Endodermal cell (in vitro differentiated cells): Measurements from ENCODE around the gene ZCWPW1. TPM values are rescaled to one million over a fixed set of nuclear protein-coding genes. Genes with fewer than 3 reads are reported as not detected.

Experiments
- DNase-seq: peaks from one replicate; pipeline ENCODE4 v3.0.0-alpha.2; 2017
- H3K27ac ChIP-seq: 2 replicates; pipeline ENCODE4 v1.5.1; 2013; ENCODE audit warnings: mild to moderate bottlenecking, low read depth, low read length, moderate library complexity
- H3K27me3 ChIP-seq: 2 replicates; pipeline ENCODE4 v1.6.1; 2013; ENCODE audit warnings: mild to moderate bottlenecking, low read length, moderate library complexity; ENCODE audit not compliant: insufficient read depth, control insufficient read depth, poor library complexity, severe bottlenecking
- H3K36me3 ChIP-seq: 2 replicates; pipeline ENCODE4 v1.7.0; 2013; ENCODE audit warnings: mild to moderate bottlenecking, low read length, moderate library complexity; ENCODE audit not compliant: control insufficient read depth, insufficient read depth
- H3K4me1 ChIP-seq: one replicate; pipeline ENCODE4 v1.7.0; 2013; ENCODE audit warnings: low read length; ENCODE audit not compliant: control insufficient read depth, insufficient read depth
- H3K4me3 ChIP-seq: 2 replicates; pipeline ENCODE4 v1.5.1; 2013; ENCODE audit warnings: mild to moderate bottlenecking, low read length, moderate library complexity
- H3K9ac ChIP-seq: 2 replicates; pipeline ENCODE4 v1.6.1; 2013; ENCODE audit warnings: mild to moderate bottlenecking, low read length, moderate library complexity; ENCODE audit not compliant: poor library complexity, severe bottlenecking; ENCODE audit errors: extremely low read depth
- H3K9me3 ChIP-seq: 2 replicates; pipeline ENCODE4 v1.6.1; 2013; ENCODE audit warnings: mild to moderate bottlenecking, low read length, moderate library complexity; ENCODE audit not compliant: control insufficient read depth
- H3K27ac Mint-ChIP-seq: 2 replicates; pipeline ENCODE4 v1.8.0; 2020; ENCODE audit warnings: mixed read lengths
- H3K27me3 Mint-ChIP-seq: 2 replicates; pipeline ENCODE4 v1.8.0; 2021; ENCODE audit warnings: mild to moderate bottlenecking, mixed read lengths; ENCODE audit not compliant: insufficient read depth
- H3K36me3 Mint-ChIP-seq: 2 replicates; pipeline ENCODE4 v1.8.0; 2020; ENCODE audit warnings: low read depth, mixed read lengths
- H3K4me1 Mint-ChIP-seq: 2 replicates; pipeline ENCODE4 v1.8.0; 2020; ENCODE audit warnings: mixed read lengths
- H3K4me3 Mint-ChIP-seq: 2 replicates; pipeline ENCODE4 v1.8.0; 2020; ENCODE audit warnings: mild to moderate bottlenecking, moderate library complexity, mixed read lengths
- H3K9me3 Mint-ChIP-seq: 2 replicates; pipeline ENCODE4 v1.8.0; 2020; ENCODE audit warnings: mild to moderate bottlenecking, mixed read lengths
- WGBS, 2 experiments: methylation state at CpG; one replicate each; pipeline versions ENCODE4 v1.1.5 to v1.1.7; 2013; ENCODE audit warnings: missing lambda C conversion rate in 2 of 2, mixed read lengths in 1 of 2; ENCODE audit not compliant: insufficient coverage in 1 of 2, insufficient read length in 1 of 2; 5-methylcytosine and 5-hydroxymethylcytosine counted together
- total RNA-seq, 2 donors: library from RNA; stranded (reverse); fragmentation: NEBNext Ultra II Directional in 1 of 2; extraction: Animal tissue kit (Norgen Biotek cat#: 25700) in 1 of 2; gene quantifications; 2 replicates in 1 of 2; 3 replicates in 1 of 2; pipeline ENCODE4 v1.2.1, GENCODE V29; 2021
- TF ChIP-seq, protein P1 (sequence below): fragments of 200-600 bp; sonication (generic); conservative IDR thresholded peaks from 2 replicates; pipeline ENCODE4 v1.5.0; 2021; ENCODE audit warnings: antibody characterized with exemption, mild to moderate bottlenecking

The ZCWPW1 gene
- total RNA-seq, 2 donors from 2014 or later = 1.9 to 2.3 TPM

DNA sequence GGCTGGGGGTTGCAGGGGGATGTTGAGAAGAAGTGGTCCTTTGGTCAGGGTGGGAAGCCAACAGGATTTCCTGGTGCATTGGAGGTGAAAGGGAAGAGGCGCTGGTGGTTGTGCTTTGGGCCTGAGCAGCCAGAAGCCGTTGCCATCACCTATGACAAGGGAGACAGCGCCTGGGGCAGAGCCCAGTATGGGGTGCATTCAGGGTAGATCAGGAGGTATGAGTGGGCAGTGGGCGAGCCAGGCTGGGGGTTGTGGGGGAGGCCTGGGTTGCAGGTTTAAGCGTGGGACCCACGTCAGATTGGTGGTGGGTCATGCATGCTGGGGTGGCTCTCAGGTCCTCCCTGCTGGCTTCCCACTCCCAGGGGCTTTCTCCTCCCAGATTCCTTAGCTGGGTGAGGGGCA lies 76.8 kb downstream of the ZCWPW1 start:
- Histone ChIP-seq H3K9me3 (no peaks in the 10 kb centered on the region), H3K27me3 (no peaks in the 10 kb centered on the region), H3K4me3 (no peak overlapping the region), H3K27ac (no peak overlapping the region), H3K4me1 (no peaks in the 10 kb centered on the region), H3K36me3 (peaks cover 81% of the 10 kb centered on the region), H3K9ac (no peak overlapping the region)
- Mint-ChIP-seq H3K4me3 (no peak overlapping the region), H3K27me3 (no peaks in the 10 kb centered on the region), H3K36me3 (peaks cover 52% of the 10 kb centered on the region), H3K9me3 (no peaks in the 10 kb centered on the region), H3K27ac (no peak overlapping the region), H3K4me1 (no peaks in the 10 kb centered on the region)
- DNase-seq = peak; percentile 36
- TF ChIP-seq, protein P1, sequence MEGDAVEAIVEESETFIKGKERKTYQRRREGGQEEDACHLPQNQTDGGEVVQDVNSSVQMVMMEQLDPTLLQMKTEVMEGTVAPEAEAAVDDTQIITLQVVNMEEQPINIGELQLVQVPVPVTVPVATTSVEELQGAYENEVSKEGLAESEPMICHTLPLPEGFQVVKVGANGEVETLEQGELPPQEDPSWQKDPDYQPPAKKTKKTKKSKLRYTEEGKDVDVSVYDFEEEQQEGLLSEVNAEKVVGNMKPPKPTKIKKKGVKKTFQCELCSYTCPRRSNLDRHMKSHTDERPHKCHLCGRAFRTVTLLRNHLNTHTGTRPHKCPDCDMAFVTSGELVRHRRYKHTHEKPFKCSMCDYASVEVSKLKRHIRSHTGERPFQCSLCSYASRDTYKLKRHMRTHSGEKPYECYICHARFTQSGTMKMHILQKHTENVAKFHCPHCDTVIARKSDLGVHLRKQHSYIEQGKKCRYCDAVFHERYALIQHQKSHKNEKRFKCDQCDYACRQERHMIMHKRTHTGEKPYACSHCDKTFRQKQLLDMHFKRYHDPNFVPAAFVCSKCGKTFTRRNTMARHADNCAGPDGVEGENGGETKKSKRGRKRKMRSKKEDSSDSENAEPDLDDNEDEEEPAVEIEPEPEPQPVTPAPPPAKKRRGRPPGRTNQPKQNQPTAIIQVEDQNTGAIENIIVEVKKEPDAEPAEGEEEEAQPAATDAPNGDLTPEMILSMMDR = no peak
- WGBS, 2 experiments = 95 to 100% methylated on average over 1 to 6 of the region's 6 CpGs

Other genes starting within 250 kb of the ZCWPW1 start
- gene PVRIG, start 208.8 kb downstream of the ZCWPW1 start, total RNA-seq = not detected
- not detected for gene SPDYE3, start 121.0 kb downstream of the ZCWPW1 start, total RNA-seq
- gene PILRB, start 70.6 kb downstream of the ZCWPW1 start, total RNA-seq = 10 to 100 TPM; 51.9 to 84.4 TPM
- 10 to 100 TPM in 1 of 2 donors, 1 to 10 TPM in 1; 2.1 to 12.8 TPM for gene PILRA, start 55.2 kb downstream of the ZCWPW1 start, total RNA-seq
- gene MEPCE, start 1.1 kb upstream of the ZCWPW1 start, total RNA-seq = 10 to 100 TPM; 32.9 to 48.0 TPM
- gene PPP1R35, start 7.8 kb upstream of the ZCWPW1 start, total RNA-seq = 10 to 100 TPM; 43.8 to 65.6 TPM
- 1 to 10 TPM; 1.3 to 1.5 TPM for gene SPACDR, start 35.6 kb upstream of the ZCWPW1 start, total RNA-seq
- gene TSC22D4, start 50.5 kb upstream of the ZCWPW1 start, total RNA-seq = 10 to 100 TPM; 30.9 to 35.2 TPM
- gene NYAP1, start 55.2 kb upstream of the ZCWPW1 start, total RNA-seq = 1 to 10 TPM; 7.9 to 9.3 TPM
- gene AGFG2, start 110.5 kb upstream of the ZCWPW1 start, total RNA-seq = 10 to 100 TPM in 1 of 2 donors, 1 to 10 TPM in 1; 8.5 to 28.9 TPM
- gene SAP25, start 145.2 kb upstream of the ZCWPW1 start, total RNA-seq = 1 to 10 TPM; 5.8 to 6.3 TPM
- 10 to 100 TPM; 49.4 to 56.0 TPM for gene LRCH4, start 157.4 kb upstream of the ZCWPW1 start, total RNA-seq
- 1 to 10 TPM; 1.3 to 3.0 TPM for gene FBXO24, start 157.6 kb upstream of the ZCWPW1 start, total RNA-seq
- 10 to 100 TPM; 17.5 to 37.7 TPM for gene PCOLCE, start 173.7 kb upstream of the ZCWPW1 start, total RNA-seq
- 10 to 100 TPM; 19.8 to 25.5 TPM for gene MOSPD3, start 183.8 kb upstream of the ZCWPW1 start, total RNA-seq
- gene TFR2, start 212.8 kb upstream of the ZCWPW1 start, total RNA-seq = 1 to 10 TPM; 1.4 to 2.1 TPM
- not detected for gene ACTL6B, start 227.7 kb upstream of the ZCWPW1 start, total RNA-seq
- 100 to 1,000 TPM; 197 to 230 TPM for gene GNB2, start 245.0 kb upstream of the ZCWPW1 start, total RNA-seq